ENCODE results near the gene AMN. TPM values are rescaled to one million over a fixed set of nuclear protein-coding genes. Genes with fewer than 3 reads are reported as not detected.

The AMN gene
- total and polyA plus RNA-seq, 9 of the 15 experiments (the other 6 are each of a cell fraction or from before 2014, with no cell fraction given) = 0.04 to 0.14 TPM; not detected in 7

- TF ChIP-seq NFIC (IDR thresholded peaks at IDR 0.05) (peak; percentile 45), KDM4B (IDR thresholded peaks at IDR 0.05; ENCODE audit: borderline replicate concordance in 2 of 2, low read depth in 1 of 2) (no peak)
- Histone ChIP-seq H3K9me3 (replicated peaks; ENCODE audit: control insufficient read depth, insufficient read depth, low read depth, low read length) (no peaks in the 10 kb centered on the region), H3K4me1 (replicated peaks in 1 of 2; ENCODE audit: control insufficient read depth in 2 of 2, insufficient read depth in 2 of 2, low read length in 2 of 2) (peaks cover 0 to 3% of the 10 kb centered on the region in 2 experiments; a peak in 1 of 5 replicates), H3K36me3 (ENCODE audit: control insufficient read depth, insufficient read depth, low read length) (peaks cover 31% of the 10 kb centered on the region; the same call in 1 of the 3 replicates), H2AFZ (ENCODE audit: low read depth, low read length) (no peak overlapping the region), H3K4me2 (ENCODE audit: insufficient read depth, low read length) (no peak overlapping the region), H3K27ac (ENCODE audit: extremely low read depth, low read depth, low read length) (no peak overlapping the region), H3K9me1 (ENCODE audit: control insufficient read depth, insufficient read depth, low read length) (no peaks in the 10 kb centered on the region), H3K9ac (ENCODE audit: insufficient read depth in 1 of 2, low read depth in 2 of 2, low read length in 2 of 2) (no peak overlapping the region), H4K20me1 (replicated peaks; ENCODE audit: control insufficient read depth, insufficient read depth, low read length) (no peaks in the 10 kb centered on the region), H3K27me3 (ENCODE audit: control insufficient read depth in 2 of 2, insufficient read depth in 2 of 2, low read length in 2 of 2) (no peaks in the 10 kb centered on the region), H3K4me3 (no peak overlapping the region), H3K79me2 (ENCODE audit: control insufficient read depth, insufficient read depth, low read length) (no peaks in the 10 kb centered on the region)
- intact Hi-C loops (cut with micrococcal nuclease) = no loop called here
- in situ Hi-C loops (cut with MboI) = no loop called here
- DNase-seq (ENCODE audit: extremely low read depth in 1 of 4, low spot score in 3 of 4) (no peak), FAIRE-seq (no peak), ATAC-seq (no peak)
- ChIA-PET POLR2A (no interaction called here), CTCF (ENCODE audit: low intra/inter-chr PET ratio) (no interaction called here)
- no TSS peak for BruUV-seq (replicated peaks)
- 100% methylated on average over 1 of the region's 9 CpGs for WGBS (ENCODE audit: insufficient coverage, low coverage, missing lambda C conversion rate)
These were observed 26.2 kb downstream of the AMN start for GRCh38 chr14:102948698-102949061.

- no peaks in the 10 kb centered on the region for H4K20me1 ChIP-seq (replicated peaks; ENCODE audit: control insufficient read depth, insufficient read depth, low read length)
- no peak for FAIRE-seq
- no peak overlapping the region for H3K4me2 ChIP-seq (ENCODE audit: insufficient read depth, low read length)
- intact Hi-C loops (cut with micrococcal nuclease) (no loop called here), in situ Hi-C loops (cut with MboI) (no loop called here)
- BruUV-seq (replicated peaks) = no TSS peak
- no peak overlapping the region for H3K4me3 ChIP-seq
- H3K4me1 ChIP-seq (replicated peaks in 1 of 2; ENCODE audit: control insufficient read depth in 2 of 2, insufficient read depth in 2 of 2, low read length in 2 of 2) = peaks cover 0 to 4% of the 10 kb centered on the region in 2 experiments; a peak in 1 of 5 replicates
- DNase-seq (ENCODE audit: extremely low read depth in 1 of 4, low spot score in 3 of 4) = no peak
- POLR2A ChIA-PET = no interaction called here
- TF ChIP-seq MEF2D (tag; conservative IDR thresholded peaks at IDR 0.05; ENCODE audit: low read depth) (no peak), ELK3 (CRISPR knock-in tag; IDR thresholded peaks at IDR 0.05) (no peak)
- H3K9me3 ChIP-seq (replicated peaks; ENCODE audit: control insufficient read depth, insufficient read depth, low read depth, low read length) = no peaks in the 10 kb centered on the region
- no peak for ATAC-seq
- peaks cover 36% of the 10 kb centered on the region; the same call in 1 of the 3 replicates for H3K36me3 ChIP-seq (ENCODE audit: control insufficient read depth, insufficient read depth, low read length)
- CTCF ChIA-PET (ENCODE audit: low intra/inter-chr PET ratio) = no interaction called here
- no peaks in the 10 kb centered on the region for H3K79me2 ChIP-seq (ENCODE audit: control insufficient read depth, insufficient read depth, low read length)
- no peak overlapping the region for H3K27ac ChIP-seq (ENCODE audit: extremely low read depth, low read depth, low read length)
- no peaks in the 10 kb centered on the region for H3K9me1 ChIP-seq (ENCODE audit: control insufficient read depth, insufficient read depth, low read length)
- H3K27me3 ChIP-seq (ENCODE audit: control insufficient read depth in 2 of 2, insufficient read depth in 2 of 2, low read length in 2 of 2) = no peaks in the 10 kb centered on the region
- no peak overlapping the region for H3K9ac ChIP-seq (ENCODE audit: insufficient read depth in 1 of 2, low read depth in 2 of 2, low read length in 2 of 2)
- no peak overlapping the region for H2AFZ ChIP-seq (ENCODE audit: low read depth, low read length)
- 91% methylated on average over 17 of the region's 28 CpGs for WGBS (ENCODE audit: insufficient coverage, low coverage, missing lambda C conversion rate)
These were observed 26.8 kb downstream of the AMN start for GRCh38 chr14:102949062-102949800.
